ENCODE data around the gene LOX.

GRCh38 chr5:122022966-122023365 lies 55.1 kb downstream of the LOX start:
- TF ChIP-seq, protein P1, sequence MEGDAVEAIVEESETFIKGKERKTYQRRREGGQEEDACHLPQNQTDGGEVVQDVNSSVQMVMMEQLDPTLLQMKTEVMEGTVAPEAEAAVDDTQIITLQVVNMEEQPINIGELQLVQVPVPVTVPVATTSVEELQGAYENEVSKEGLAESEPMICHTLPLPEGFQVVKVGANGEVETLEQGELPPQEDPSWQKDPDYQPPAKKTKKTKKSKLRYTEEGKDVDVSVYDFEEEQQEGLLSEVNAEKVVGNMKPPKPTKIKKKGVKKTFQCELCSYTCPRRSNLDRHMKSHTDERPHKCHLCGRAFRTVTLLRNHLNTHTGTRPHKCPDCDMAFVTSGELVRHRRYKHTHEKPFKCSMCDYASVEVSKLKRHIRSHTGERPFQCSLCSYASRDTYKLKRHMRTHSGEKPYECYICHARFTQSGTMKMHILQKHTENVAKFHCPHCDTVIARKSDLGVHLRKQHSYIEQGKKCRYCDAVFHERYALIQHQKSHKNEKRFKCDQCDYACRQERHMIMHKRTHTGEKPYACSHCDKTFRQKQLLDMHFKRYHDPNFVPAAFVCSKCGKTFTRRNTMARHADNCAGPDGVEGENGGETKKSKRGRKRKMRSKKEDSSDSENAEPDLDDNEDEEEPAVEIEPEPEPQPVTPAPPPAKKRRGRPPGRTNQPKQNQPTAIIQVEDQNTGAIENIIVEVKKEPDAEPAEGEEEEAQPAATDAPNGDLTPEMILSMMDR (IDR thresholded peaks at IDR 0.05) = no peak
- TF ChIP-seq POLR2A (IDR thresholded peaks at IDR 0.05) = no peak
